Hepatocyte (in vitro differentiated cells): ENCODE measurements around the gene CYP4A11. TPM values are rescaled to one million over a fixed set of nuclear protein-coding genes. Genes with fewer than 3 reads are reported as not detected.
"Not testable (repeated sequence)": the region's sequence is repeated elsewhere in the genome, so short reads cannot be mapped to it uniquely, and the experiment has no call there.

Source experiments
- DNase-seq: peaks from one replicate; pipeline ENCODE4 v3.0.0-alpha.2; 2016; ENCODE audit warnings: low spot score
- H2AFZ ChIP-seq: fragments of 200-600 bp; sonication (generic); 2 replicates; pipeline ENCODE4 v1.6.0; 2016; ENCODE audit warnings: antibody characterized with exemption, mild to moderate bottlenecking
- H3K27ac ChIP-seq: fragments of 200-600 bp; sonication (generic); 2 replicates; pipeline ENCODE4 v1.5.1; 2016; ENCODE audit warnings: mild to moderate bottlenecking
- H3K27me3 ChIP-seq: fragments of 200-600 bp; sonication (generic); 2 replicates; pipeline ENCODE4 v1.6.1; 2016
- H3K36me3 ChIP-seq: fragments of 200-600 bp; sonication (generic); replicated peaks from 2 replicates; pipeline ENCODE4 v1.5.1; 2016; ENCODE audit warnings: low read depth; ENCODE audit not compliant: insufficient read depth
- H3K4me1 ChIP-seq: fragments of 200-600 bp; sonication (generic); 2 replicates; pipeline ENCODE4 v1.5.1; 2016; ENCODE audit warnings: mild to moderate bottlenecking, moderate library complexity; ENCODE audit not compliant: insufficient read depth
- H3K4me2 ChIP-seq: fragments of 200-600 bp; sonication (generic); 2 replicates; pipeline ENCODE4 v1.6.0; 2016
- H3K4me3 ChIP-seq: fragments of 200-600 bp; sonication (generic); 2 replicates; pipeline ENCODE4 v1.5.1; 2016; ENCODE audit warnings: mild to moderate bottlenecking
- H3K79me2 ChIP-seq: fragments of 200-600 bp; sonication (generic); 2 replicates; pipeline ENCODE4 v1.6.0; 2017; ENCODE audit warnings: mild to moderate bottlenecking
- H3K9me2 ChIP-seq: fragments of 200-600 bp; sonication (generic); replicated peaks from 2 replicates; pipeline ENCODE4 v1.6.0; 2017; ENCODE audit warnings: mild to moderate bottlenecking; ENCODE audit not compliant: insufficient read depth
- H3K9me3 ChIP-seq: fragments of 200-600 bp; sonication (generic); 2 replicates; pipeline ENCODE4 v1.5.1; 2016; ENCODE audit warnings: low read depth, mild to moderate bottlenecking
- H4K20me1 ChIP-seq: fragments of 200-600 bp; sonication (generic); 2 replicates; pipeline ENCODE4 v1.6.0; 2016; ENCODE audit warnings: mild to moderate bottlenecking; ENCODE audit not compliant: insufficient read depth, poor library complexity, severe bottlenecking
- CTCF ChIP-seq: fragments of 200-600 bp; sonication (generic); IDR thresholded peaks from 2 replicates; pipeline ENCODE4 v1.5.1; 2016; ENCODE audit warnings: antibody characterized with exemption, mild to moderate bottlenecking; ENCODE audit not compliant: poor library complexity
- EZH2 ChIP-seq: fragments of 200-600 bp; sonication (generic); IDR thresholded peaks from 2 replicates; pipeline ENCODE4 v1.6.1; 2016; ENCODE audit warnings: antibody characterized with exemption, mild to moderate bottlenecking, borderline replicate concordance
- EZH2phosphoT487 ChIP-seq: fragments of 200-600 bp; sonication (generic); IDR thresholded peaks from one replicate; pipeline ENCODE4 v1.6.1; 2018; ENCODE audit warnings: antibody characterized with exemption, mild to moderate bottlenecking, low read depth, moderate library complexity; ENCODE audit not compliant: unreplicated experiment, severe bottlenecking
- WGBS: methylation state at CpG from one replicate; pipeline ENCODE4 v1.1.6; 2016; ENCODE audit warnings: low lambda C conversion rate; ENCODE audit errors: missing lambda C conversion rate; 5-methylcytosine and 5-hydroxymethylcytosine counted together
- polyA plus RNA-seq: library from polyadenylated mRNA; unstranded; fragments of >200 nt; fragmentation: Nextera tagmentation; extraction: Ambion mirVana; gene quantifications from 2 replicates; pipeline ENCODE4 v1.2.1, GENCODE V29; 2016
- small RNA-seq: library from RNA; depleted of rRNA; stranded (forward); fragments of <200 nt; gene quantifications from one replicate; pipeline ENCODE3, GENCODE V24; 2014
- total RNA-seq: library from RNA; depleted of rRNA; stranded (reverse); fragments of >200 nt; gene quantifications from 2 replicates; pipeline ENCODE4 v1.2.3, GENCODE V29; 2014

The CYP4A11 gene
- total and polyA plus RNA-seq, 2 experiments from 2014 or later = 20.8 to 62.4 TPM

GRCh38 chr1:46910790-46911189, 30.5 kb downstream of the CYP4A11 start:
- no peaks in the 10 kb centered on the region for H3K9me2 ChIP-seq
- 78% methylated on average over 2 of the region's 2 CpGs for WGBS
- no peaks in the 10 kb centered on the region for H3K4me1 ChIP-seq
- no peaks in the 10 kb centered on the region for H3K27me3 ChIP-seq
- no peak overlapping the region for H3K4me3 ChIP-seq
- no peak overlapping the region for H3K4me2 ChIP-seq
- H3K79me2 ChIP-seq = no peaks in the 10 kb centered on the region
- H3K9me3 ChIP-seq = peaks cover 4% of the 10 kb centered on the region
- H4K20me1 ChIP-seq = no peaks in the 10 kb centered on the region
- no peak for DNase-seq
- H3K36me3 ChIP-seq = no peaks in the 10 kb centered on the region
- no peak overlapping the region for H3K27ac ChIP-seq
- TF ChIP-seq CTCF (no peak), EZH2 (no peak), EZH2phosphoT487 (no peak)
- no peak overlapping the region for H2AFZ ChIP-seq

- no peaks in the 10 kb centered on the region for H3K36me3 ChIP-seq
- H3K27me3 ChIP-seq = no peaks in the 10 kb centered on the region
- TF ChIP-seq EZH2 (no peak), EZH2phosphoT487 (no peak), CTCF (no peak)
- no peak overlapping the region for H3K4me2 ChIP-seq
- no peaks in the 10 kb centered on the region for H3K9me2 ChIP-seq
- WGBS = 66% methylated on average over 4 of the region's 4 CpGs
- H3K27ac ChIP-seq = no peak overlapping the region
- H3K79me2 ChIP-seq = no peaks in the 10 kb centered on the region
- peaks cover 4% of the 10 kb centered on the region for H3K9me3 ChIP-seq
- no peak overlapping the region for H2AFZ ChIP-seq
- H3K4me3 ChIP-seq = no peak overlapping the region
- H3K4me1 ChIP-seq = no peaks in the 10 kb centered on the region
- DNase-seq = no peak
- H4K20me1 ChIP-seq = no peaks in the 10 kb centered on the region
These were observed 37.8 kb downstream of the CYP4A11 start for GRCh38 chr1:46903481-46903880.

GRCh38 chr1:46900401-46900800, 40.9 kb downstream of the CYP4A11 start:
- H3K9me3 ChIP-seq = no peaks in the 10 kb centered on the region
- no peaks in the 10 kb centered on the region for H3K27me3 ChIP-seq
- no peak overlapping the region for H3K4me2 ChIP-seq
- no peaks in the 10 kb centered on the region for H3K36me3 ChIP-seq
- no peak overlapping the region for H2AFZ ChIP-seq
- 100% methylated on average over 1 of the region's 1 CpG for WGBS
- H3K4me1 ChIP-seq = no peaks in the 10 kb centered on the region
- H4K20me1 ChIP-seq = no peaks in the 10 kb centered on the region
- no peaks in the 10 kb centered on the region for H3K79me2 ChIP-seq
- DNase-seq = no peak
- TF ChIP-seq EZH2 = no peak
- no peak for TF ChIP-seq EZH2phosphoT487
- no peak for TF ChIP-seq CTCF
- H3K9me2 ChIP-seq = no peaks in the 10 kb centered on the region
- H3K4me3 ChIP-seq = no peak overlapping the region
- no peak overlapping the region for H3K27ac ChIP-seq

GRCh38 chr1:46881656-46882055, 59.6 kb downstream of the CYP4A11 start:
- H3K27ac ChIP-seq, H3K79me2 ChIP-seq, H3K4me1 ChIP-seq, H3K4me3 ChIP-seq, H3K27me3 ChIP-seq, H4K20me1 ChIP-seq, H3K9me2 ChIP-seq, DNase-seq, H3K36me3 ChIP-seq, H3K4me2 ChIP-seq, H3K9me3 ChIP-seq, H2AFZ ChIP-seq: not testable (repeated sequence)
- WGBS = 97% methylated on average over 3 of the region's 3 CpGs

Small RNA genes lying within 50 kb of the gene (small RNA-seq; reads per million reads assigned to genes)
- not detected for gene CYP4A26P

Other genes starting within 250 kb of the CYP4A11 start
- gene EFCAB14, start 222.4 kb downstream of the CYP4A11 start, total RNA-seq = 76.3 and 79.3 TPM in 2 replicates
- 28.3 and 38.5 TPM in 2 replicates for gene EFCAB14, start 222.4 kb downstream of the CYP4A11 start, polyA plus RNA-seq
- 0.67 TPM in 1 of 2 replicates, not detected in the other for gene CYP4B1, start 142.4 kb downstream of the CYP4A11 start, total RNA-seq
- 0.25 and 0.92 TPM in 2 replicates for gene CYP4B1, start 142.4 kb downstream of the CYP4A11 start, polyA plus RNA-seq
- 0.97 and 1.7 TPM in 2 replicates for gene CYP4X1, start 82.2 kb upstream of the CYP4A11 start, total RNA-seq
- gene CYP4X1, start 82.2 kb upstream of the CYP4A11 start, polyA plus RNA-seq = 1.1 and 1.8 TPM in 2 replicates
- 0.52 TPM in 1 of 2 replicates, not detected in the other for gene CYP4Z1, start 125.8 kb upstream of the CYP4A11 start, total RNA-seq
- gene CYP4Z1, start 125.8 kb upstream of the CYP4A11 start, polyA plus RNA-seq = 0.66 TPM in 1 of 2 replicates, not detected in the other
- gene CYP4A22, start 196.0 kb upstream of the CYP4A11 start, total RNA-seq = 0.83 and 2.6 TPM in 2 replicates
- 3.9 and 7.3 TPM in 2 replicates for gene CYP4A22, start 196.0 kb upstream of the CYP4A11 start, polyA plus RNA-seq
- gene PDZK1IP1, start 248.6 kb upstream of the CYP4A11 start, total RNA-seq = 0.37 TPM in 1 of 2 replicates, not detected in the other
- 0.71 TPM in 1 of 2 replicates, not detected in the other for gene PDZK1IP1, start 248.6 kb upstream of the CYP4A11 start, polyA plus RNA-seq